CD14-positive monocyte (primary cell): Measurements from ENCODE around the gene FBXW7. TPM values are rescaled to one million over a fixed set of nuclear protein-coding genes. Genes with fewer than 3 reads are reported as not detected.

Experiments
- DNase-seq, 3 donors: peaks; one replicate each; pipeline ENCODE4 v3.0.0-alpha.2; 2011 to 2022
- H2AFZ ChIP-seq: 2 replicates; pipeline ENCODE4 v1.6.0; 2012; ENCODE audit warnings: mild to moderate bottlenecking, low read depth, low read length, inconsistent platforms; ENCODE audit not compliant: insufficient read depth, poor library complexity, severe bottlenecking
- H3K27ac ChIP-seq, 2 donors: 1 replicate in 1 of 2; 2 replicates in 1 of 2; pipeline ENCODE4 v1.5.1; 2012 to 2013; ENCODE audit warnings: low read length in 2 of 2, control low read depth in 1 of 2, inconsistent platforms in 1 of 2, low read depth in 1 of 2, mild to moderate bottlenecking in 1 of 2
- H3K27me3 ChIP-seq, 2 donors: one replicate each; pipeline versions ENCODE4 v1.6.0 to v1.6.1; 2011 to 2013; ENCODE audit warnings: low read length in 2 of 2; ENCODE audit not compliant: control insufficient read depth in 2 of 2, insufficient read depth in 2 of 2
- H3K36me3 ChIP-seq, 2 donors: replicated peaks in 1 of 2; 1 replicate in 1 of 2; 2 replicates in 1 of 2; pipeline versions ENCODE4 v1.5.1 to v1.6.1; 2012 to 2013; ENCODE audit warnings: low read length in 2 of 2, control low read depth in 1 of 2, inconsistent platforms in 1 of 2, mild to moderate bottlenecking in 1 of 2; ENCODE audit not compliant: insufficient read depth in 2 of 2, control insufficient read depth in 1 of 2
- H3K4me1 ChIP-seq, 2 donors: 1 replicate in 1 of 2; 2 replicates in 1 of 2; pipeline versions ENCODE4 v1.5.1 to v1.6.1; 2012 to 2013; ENCODE audit warnings: low read length in 2 of 2, control low read depth in 1 of 2, inconsistent platforms in 1 of 2, mild to moderate bottlenecking in 1 of 2, moderate library complexity in 1 of 2; ENCODE audit not compliant: insufficient read depth in 2 of 2, control insufficient read depth in 1 of 2
- H3K4me2 ChIP-seq: replicated peaks from 2 replicates; pipeline ENCODE3; 2012; ENCODE audit warnings: low read length, moderate library complexity, mild to moderate bottlenecking; ENCODE audit not compliant: poor library complexity, severe bottlenecking; ENCODE audit errors: extremely low read depth
- H3K4me3 ChIP-seq, 3 experiments: fragments of 200-600 bp in 1 of 3; sonication (generic) in 1 of 3; replicated peaks in 1 of 3; 1 replicate in 2 of 3; 2 replicates in 1 of 3; pipeline ENCODE4 v1.5.1; 2011 to 2013; ENCODE audit warnings: low read length in 3 of 3, mild to moderate bottlenecking in 3 of 3, control low read depth in 2 of 3, low read depth in 2 of 3, inconsistent platforms in 1 of 3, moderate library complexity in 1 of 3
- H3K79me2 ChIP-seq: 2 replicates; pipeline ENCODE4 v1.6.0; 2012; ENCODE audit warnings: mild to moderate bottlenecking, control low read depth, inconsistent platforms, low read length, moderate library complexity; ENCODE audit not compliant: insufficient read depth
- H3K9ac ChIP-seq: 2 replicates; pipeline ENCODE4 v1.6.0; 2017; ENCODE audit warnings: low read length, mild to moderate bottlenecking; ENCODE audit not compliant: insufficient read depth, poor library complexity, severe bottlenecking
- H3K9me3 ChIP-seq, 2 donors: replicated peaks in 1 of 2; 1 replicate in 1 of 2; 2 replicates in 1 of 2; pipeline versions ENCODE4 v1.5.1 to v1.6.1; 2012 to 2013; ENCODE audit warnings: low read length in 2 of 2, control low read depth in 1 of 2; ENCODE audit not compliant: control insufficient read depth in 1 of 2, insufficient read depth in 1 of 2
- H4K20me1 ChIP-seq: 2 replicates; pipeline ENCODE4 v1.6.0; 2012; ENCODE audit warnings: mild to moderate bottlenecking, low read length, control low read depth, moderate library complexity; ENCODE audit not compliant: insufficient read depth
- H3K27ac Mint-ChIP-seq, 7 donors: one replicate each; pipeline ENCODE4 v1.8.0; 2020; ENCODE audit warnings: mild to moderate bottlenecking in 7 of 7, mixed read lengths in 7 of 7, moderate library complexity in 6 of 7, inconsistent platforms in 2 of 7
- H3K27me3 Mint-ChIP-seq, 3 donors: one replicate each; pipeline ENCODE4 v1.8.0; 2021 to 2022; ENCODE audit warnings: low read depth in 3 of 3, mild to moderate bottlenecking in 3 of 3, mixed read lengths in 3 of 3, moderate library complexity in 3 of 3, inconsistent platforms in 1 of 3
- H3K36me3 Mint-ChIP-seq, 2 donors: one replicate each; pipeline ENCODE4 v1.8.0; 2020; ENCODE audit warnings: mixed read lengths in 2 of 2, inconsistent platforms in 1 of 2, mild to moderate bottlenecking in 1 of 2
- H3K4me1 Mint-ChIP-seq: one replicate; pipeline ENCODE4 v1.8.0; 2020; ENCODE audit warnings: mild to moderate bottlenecking, mixed read lengths
- H3K4me3 Mint-ChIP-seq, 2 donors: one replicate each; pipeline ENCODE4 v1.8.0; 2020; ENCODE audit warnings: mild to moderate bottlenecking in 2 of 2, mixed read lengths in 2 of 2, moderate library complexity in 1 of 2
- H3K9me3 Mint-ChIP-seq, 7 donors: one replicate each; pipeline ENCODE4 v1.8.0; 2020 to 2022; ENCODE audit warnings: mixed read lengths in 7 of 7, mild to moderate bottlenecking in 6 of 7, moderate library complexity in 6 of 7, inconsistent platforms in 2 of 7
- CTCF ChIP-seq: fragments of 200-600 bp; IDR thresholded peaks from one replicate; pipeline ENCODE4 v1.8.0; 2022; ENCODE audit warnings: antibody characterized with exemption, mild to moderate bottlenecking
- WGBS: methylation state at CpG from one replicate; pipeline ENCODE4 v1.1.5; 2013; ENCODE audit warnings: missing lambda C conversion rate; ENCODE audit not compliant: insufficient coverage; 5-methylcytosine and 5-hydroxymethylcytosine counted together
- intact Hi-C, 2 donors: fragments of 100-400 bp; cut with micrococcal nuclease; formaldehyde crosslinking; loops; one replicate each; pipeline versions ENCODE4 v1.15.0 to v1.15.1; 2023
- polyA plus RNA-seq, 3 donors: library from polyadenylated mRNA; depleted of rRNA in 1 of 3; unstranded in 2 of 3; stranded (reverse) in 1 of 3; fragments of 300-500 nt in 2 of 3; fragments of >200 nt in 1 of 3; fragmentation: Illumina TruSeq in 2 of 3; gene quantifications; 1 replicate in 2 of 3; 2 replicates in 1 of 3; pipeline ENCODE4 v1.2.3, GENCODE V29; 2012 to 2021

Gene FBXW7
- polyA plus RNA-seq, 3 donors, result 25.1 to 44.9 (median 35.6) TPM

- no peak for TF ChIP-seq CTCF
- no peaks in the 10 kb centered on the region for H3K9me3 Mint-ChIP-seq
- whole genome bisulfite sequencing, result no CpG with 5 or more reads among the region's 1 CpG
- Histone ChIP-seq H3K27ac (no peak overlapping the region), H3K4me2 (no peak overlapping the region), H3K79me2 (peaks cover 54% of the 10 kb centered on the region), H3K9ac (no peak overlapping the region), H4K20me1 (peaks cover 66% of the 10 kb centered on the region), H3K4me1 (peaks cover 22 to 23% of the 10 kb centered on the region in 2 donors), H3K9me3 (no peaks in the 10 kb centered on the region), H3K27me3 (no peaks in the 10 kb centered on the region), H2AFZ (no peak overlapping the region), H3K36me3 (peaks cover 0 to 2% of the 10 kb centered on the region in 2 donors), H3K4me3 (no peak overlapping the region)
- H3K4me1 Mint-ChIP-seq, result peaks cover 30% of the 10 kb centered on the region
- peaks cover 10 to 13% of the 10 kb centered on the region in 2 donors for H3K36me3 Mint-ChIP-seq
- no peak for DNase-seq
- H3K27ac Mint-ChIP-seq, result no peak overlapping the region
- intact Hi-C loops, result no loop called here
- no peak overlapping the region for H3K4me3 Mint-ChIP-seq
- peaks cover 0 to 1% (median 0%) of the 10 kb centered on the region in 3 donors for H3K27me3 Mint-ChIP-seq
Measured at GRCh38 chr4:152421576-152421975, 114.3 kb downstream of the FBXW7 start.

GRCh38 chr4:152419809-152420208 lies 116.1 kb downstream of the FBXW7 start:
- Mint-ChIP-seq H3K9me3 (no peaks in the 10 kb centered on the region), H3K36me3 (peaks cover 6% of the 10 kb centered on the region in 2 donors), H3K4me3 (no peak overlapping the region), H3K27ac (no peak overlapping the region), H3K27me3 (peaks cover 0 to 1% (median 0%) of the 10 kb centered on the region in 3 donors), H3K4me1 (peaks cover 21% of the 10 kb centered on the region)
- H3K9me3 ChIP-seq, result no peaks in the 10 kb centered on the region
- intact Hi-C loops, result no loop called here
- TF ChIP-seq CTCF, result no peak
- H3K4me2 ChIP-seq, result no peak overlapping the region
- H3K4me3 ChIP-seq, result no peak overlapping the region
- H3K27me3 ChIP-seq, result no peaks in the 10 kb centered on the region
- H2AFZ ChIP-seq, result no peak overlapping the region
- no peak for DNase-seq
- peaks cover 81% of the 10 kb centered on the region for H4K20me1 ChIP-seq
- H3K36me3 ChIP-seq, result no peaks in the 10 kb centered on the region
- H3K4me1 ChIP-seq, result peaks cover 10 to 11% of the 10 kb centered on the region in 2 donors
- peaks cover 43% of the 10 kb centered on the region for H3K79me2 ChIP-seq
- WGBS, result no CpG with 5 or more reads among the region's 2 CpGs
- no peak overlapping the region for H3K27ac ChIP-seq
- H3K9ac ChIP-seq, result no peak overlapping the region
